Skin epidermis (tissue), 12 donors: ENCODE measurements around the gene ANKRD33.

ENCODE experiments used
- H3K27ac ChIP-seq, 21 experiments: fragments of 200-600 bp; sonication (generic) in 11 of 21; one replicate each; pipeline ENCODE4 v1.5.0; 2020; ENCODE audit warnings: mild to moderate bottlenecking in 3 of 21, inconsistent platforms in 2 of 21, moderate library complexity in 2 of 21
- H3K4me3 ChIP-seq, 7 experiments: fragments of 200-600 bp; sonication (generic) in 2 of 7; one replicate each; pipeline ENCODE4 v1.5.0; 2020; ENCODE audit warnings: inconsistent platforms in 2 of 7, mild to moderate bottlenecking in 2 of 7, moderate library complexity in 1 of 7

Gene ANKRD33

GRCh38 chr12:51897181-51897580 is 9.3 kb downstream of the ANKRD33 start:
- Histone ChIP-seq H3K4me3 (no peak overlapping the region), H3K27ac (peak overlapping the region in 10 of 21 experiments; percentile 16 to 81 (median 43))

GRCh38 chr12:51898506-51898905 is 10.6 kb downstream of the ANKRD33 start:
- no peak overlapping the region for H3K4me3 ChIP-seq
- H3K27ac ChIP-seq = peak overlapping the region in 3 of 21 experiments; percentile 21 to 39 (median 35)

GRCh38 chr12:51898937-51899336 is 11.0 kb downstream of the ANKRD33 start:
- peak overlapping the region in 3 of 21 experiments; percentile 21 to 39 (median 35) for H3K27ac ChIP-seq

GRCh38 chr12:51900323-51900889 is 12.5 kb downstream of the ANKRD33 start:
- Histone ChIP-seq H3K27ac (no peak overlapping the region), H3K4me3 (no peak overlapping the region)

More at GRCh38 chr12:51898937-51899336, 11.0 kb downstream of the ANKRD33 start:
- H3K4me3 ChIP-seq = no peak overlapping the region

- H3K27ac ChIP-seq = no peak overlapping the region
- no peak overlapping the region for H3K4me3 ChIP-seq
Observed at GRCh38 chr12:51901121-51901817, 13.4 kb downstream of the ANKRD33 start.

- Histone ChIP-seq H3K4me3 (no peak overlapping the region), H3K27ac (no peak overlapping the region)
Observed at GRCh38 chr12:51901881-51902280, 14.0 kb downstream of the ANKRD33 start.

GRCh38 chr12:51904951-51905470 is 17.1 kb downstream of the ANKRD33 start:
- H3K27ac ChIP-seq = peak overlapping the region in 20 of 21 experiments; percentile 45 to 96 (median 88)

GRCh38 chr12:51905471-51906429 is 17.8 kb downstream of the ANKRD33 start:
- H3K27ac ChIP-seq = peak overlapping the region; percentile 37 to 96 (median 88)
- no peak overlapping the region for H3K4me3 ChIP-seq

More at GRCh38 chr12:51904951-51905470, 17.1 kb downstream of the ANKRD33 start:
- H3K4me3 ChIP-seq = no peak overlapping the region

GRCh38 chr12:51906430-51907082 is 18.7 kb downstream of the ANKRD33 start:
- peak overlapping the region; percentile 27 to 52 (median 42) for H3K4me3 ChIP-seq
- peak overlapping the region; percentile 37 to 96 (median 88) for H3K27ac ChIP-seq

GRCh38 chr12:51907083-51907855 is 19.4 kb downstream of the ANKRD33 start, which contains the start of gene ACVRL1:
Gene ACVRL1 (plus strand): TSS chr12:51907504. CDS start chr12:51912475, 4,971 bp downstream.
- peak within 1 kb of the TSS; percentile 37 to 96 (median 88) for H3K27ac ChIP-seq
- peak within 1 kb of the TSS; percentile 27 to 52 (median 42) for H3K4me3 ChIP-seq

- peak overlapping the region; percentile 27 to 52 (median 42) for H3K4me3 ChIP-seq
- H3K27ac ChIP-seq = peak overlapping the region; percentile 37 to 96 (median 88)
Observed at GRCh38 chr12:51907856-51908425, 20.0 kb downstream of the ANKRD33 start.

GRCh38 chr12:51908876-51909592 is 21.1 kb downstream of the ANKRD33 start:
- no peak overlapping the region for H3K4me3 ChIP-seq
- peak overlapping the region in 6 of 21 experiments; percentile 6 to 95 (median 36) for H3K27ac ChIP-seq

GRCh38 chr12:51910168-51910567 is 22.3 kb downstream of the ANKRD33 start:
- Histone ChIP-seq H3K4me3 (no peak overlapping the region), H3K27ac (peak overlapping the region in 10 of 21 experiments; percentile 0 to 77 (median 48))

- H3K27ac ChIP-seq = peak overlapping the region in 13 of 21 experiments; percentile 13 to 77 (median 46)
- no peak overlapping the region for H3K4me3 ChIP-seq
Observed at GRCh38 chr12:51910691-51911090, 22.8 kb downstream of the ANKRD33 start.

- H3K27ac ChIP-seq = peak overlapping the region in 13 of 21 experiments; percentile 7 to 77 (median 46)
- no peak overlapping the region for H3K4me3 ChIP-seq
Observed at GRCh38 chr12:51911307-51911706, 23.4 kb downstream of the ANKRD33 start.

GRCh38 chr12:51911788-51912711 is 24.1 kb downstream of the ANKRD33 start:
- Histone ChIP-seq H3K27ac (peak overlapping the region in 17 of 21 experiments; percentile 0 to 77 (median 42)), H3K4me3 (no peak overlapping the region)
